ENCODE results near the gene GAR1.

DNA sequence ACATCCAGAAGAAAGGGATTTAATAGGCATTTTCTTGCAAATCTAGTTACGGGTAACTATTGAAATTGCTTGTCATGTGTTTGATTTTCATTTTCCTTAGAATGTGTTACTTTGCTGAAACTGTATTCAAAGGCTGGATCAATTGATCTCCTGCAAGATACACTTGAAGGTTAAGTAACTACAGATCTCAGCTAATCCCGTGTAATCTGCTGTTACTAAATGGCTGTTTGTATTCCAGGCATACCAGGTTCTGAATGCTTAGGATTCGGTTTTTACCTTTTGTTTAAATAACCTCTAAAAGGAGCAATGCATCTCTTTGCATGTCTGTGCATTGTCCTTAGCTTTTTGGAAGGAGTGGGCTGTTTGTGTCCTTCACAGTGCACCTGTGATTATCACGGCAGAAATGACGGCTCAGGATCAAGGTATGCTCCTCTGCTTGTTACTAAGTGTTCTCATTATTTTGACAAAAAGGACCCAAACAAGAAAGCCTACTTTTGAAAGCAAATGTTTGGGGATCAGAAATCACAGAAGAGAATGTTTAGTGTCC is 32.4 kb downstream of the GAR1 start, which contains the start of gene LRIT3:
- no peak for TF ChIP-seq POLR2A (IDR thresholded peaks at IDR 0.05; ENCODE audit: low read length)
- no peak for TF ChIP-seq GATA1 (IDR thresholded peaks at IDR 0.05; ENCODE audit: low read depth, low read length)

All from erythroblast (primary cell).